ENCODE measurements around the gene CDC26. TPM values are rescaled to one million over a fixed set of nuclear protein-coding genes. Genes with fewer than 3 reads are reported as not detected.

Gene CDC26
- total RNA-seq, 1 donor from 2014 or later: 22.1 TPM

- no peak for TF ChIP-seq CTCF (IDR thresholded peaks at IDR 0.05; ENCODE audit: insufficient read depth, low read length, poor library complexity, severe bottlenecking)
- no peaks in the 10 kb centered on the region for H3K36me3 ChIP-seq (ENCODE audit: control insufficient read depth, insufficient read depth, low read length)
- H3K4me3 ChIP-seq (ENCODE audit: low read depth, low read length): no peak overlapping the region
- no peaks in the 10 kb centered on the region for H3K27me3 ChIP-seq (ENCODE audit: control insufficient read depth, insufficient read depth, low read length)
- DNase-seq (ENCODE audit: low read depth): no peak
These were observed 7.3 kb downstream of the CDC26 start for GRCh38 chr9:113267911-113268566.

- DNase-seq (ENCODE audit: low read depth): no peak
- Histone ChIP-seq H3K36me3 (ENCODE audit: control insufficient read depth, insufficient read depth, low read length) (no peaks in the 10 kb centered on the region), H3K4me3 (ENCODE audit: low read depth, low read length) (no peak overlapping the region), H3K27me3 (ENCODE audit: control insufficient read depth, insufficient read depth, low read length) (no peaks in the 10 kb centered on the region)
- no peak for TF ChIP-seq CTCF (IDR thresholded peaks at IDR 0.05; ENCODE audit: insufficient read depth, low read length, poor library complexity, severe bottlenecking)
These were observed 9.2 kb downstream of the CDC26 start for GRCh38 chr9:113266174-113266573.

- Histone ChIP-seq H3K27me3 (ENCODE audit: control insufficient read depth, insufficient read depth, low read length) (no peaks in the 10 kb centered on the region), H3K36me3 (ENCODE audit: control insufficient read depth, insufficient read depth, low read length) (no peaks in the 10 kb centered on the region), H3K4me3 (ENCODE audit: low read depth, low read length) (no peak overlapping the region)
- DNase-seq (ENCODE audit: low read depth): peak; percentile 18
- TF ChIP-seq CTCF (IDR thresholded peaks at IDR 0.05; ENCODE audit: insufficient read depth, low read length, poor library complexity, severe bottlenecking): no peak
These were observed 13.3 kb downstream of the CDC26 start for GRCh38 chr9:113261917-113262671.

GRCh38 chr9:113258282-113258681 lies 17.1 kb downstream of the CDC26 start:
- Histone ChIP-seq H3K4me3 (ENCODE audit: low read depth, low read length) (no peak overlapping the region), H3K27me3 (ENCODE audit: control insufficient read depth, insufficient read depth, low read length) (no peaks in the 10 kb centered on the region), H3K36me3 (ENCODE audit: control insufficient read depth, insufficient read depth, low read length) (no peaks in the 10 kb centered on the region)
- TF ChIP-seq CTCF (IDR thresholded peaks at IDR 0.05; ENCODE audit: insufficient read depth, low read length, poor library complexity, severe bottlenecking): no peak
- no peak for DNase-seq (ENCODE audit: low read depth)

- H3K36me3 ChIP-seq (ENCODE audit: control insufficient read depth, insufficient read depth, low read length): no peaks in the 10 kb centered on the region
These were observed 17.5 kb downstream of the CDC26 start for GRCh38 chr9:113257863-113258262.

More at GRCh38 chr9:113257863-113258262, 17.5 kb downstream of the CDC26 start:
- no peaks in the 10 kb centered on the region for H3K27me3 ChIP-seq (ENCODE audit: control insufficient read depth, insufficient read depth, low read length)
- H3K4me3 ChIP-seq (ENCODE audit: low read depth, low read length): no peak overlapping the region
- TF ChIP-seq CTCF (IDR thresholded peaks at IDR 0.05; ENCODE audit: insufficient read depth, low read length, poor library complexity, severe bottlenecking): no peak
- DNase-seq (ENCODE audit: low read depth): no peak
